Fibroblast of villous mesenchyme (primary cell): ENCODE measurements around the gene RSF1. TPM values are rescaled to one million over a fixed set of nuclear protein-coding genes. Genes with fewer than 3 reads are reported as not detected.

Source experiments
- DNase-seq: peaks from one replicate; pipeline ENCODE4 v3.0.0-alpha.2; 2010; ENCODE audit warnings: low read depth
- H3K4me3 ChIP-seq: 2 replicates; pipeline ENCODE4 v1.5.1; 2011; ENCODE audit warnings: low read depth, mild to moderate bottlenecking, low read length
- total RNA-seq: library from RNA; depleted of rRNA; stranded (reverse); fragments of >200 nt; gene quantifications from 2 replicates; pipeline ENCODE4 v1.2.3, GENCODE V29; 2012
- TF ChIP-seq, protein P1 (sequence below): IDR thresholded peaks from 2 replicates; pipeline ENCODE4 v1.5.1; 2012; ENCODE audit warnings: low read depth, mild to moderate bottlenecking, low read length; ENCODE audit not compliant: insufficient read depth

RSF1 gene
- total RNA-seq, 1 donor = 46.2 TPM

- DNase-seq = no peak
- H3K4me3 ChIP-seq = no peak overlapping the region
- TF ChIP-seq, protein P1, sequence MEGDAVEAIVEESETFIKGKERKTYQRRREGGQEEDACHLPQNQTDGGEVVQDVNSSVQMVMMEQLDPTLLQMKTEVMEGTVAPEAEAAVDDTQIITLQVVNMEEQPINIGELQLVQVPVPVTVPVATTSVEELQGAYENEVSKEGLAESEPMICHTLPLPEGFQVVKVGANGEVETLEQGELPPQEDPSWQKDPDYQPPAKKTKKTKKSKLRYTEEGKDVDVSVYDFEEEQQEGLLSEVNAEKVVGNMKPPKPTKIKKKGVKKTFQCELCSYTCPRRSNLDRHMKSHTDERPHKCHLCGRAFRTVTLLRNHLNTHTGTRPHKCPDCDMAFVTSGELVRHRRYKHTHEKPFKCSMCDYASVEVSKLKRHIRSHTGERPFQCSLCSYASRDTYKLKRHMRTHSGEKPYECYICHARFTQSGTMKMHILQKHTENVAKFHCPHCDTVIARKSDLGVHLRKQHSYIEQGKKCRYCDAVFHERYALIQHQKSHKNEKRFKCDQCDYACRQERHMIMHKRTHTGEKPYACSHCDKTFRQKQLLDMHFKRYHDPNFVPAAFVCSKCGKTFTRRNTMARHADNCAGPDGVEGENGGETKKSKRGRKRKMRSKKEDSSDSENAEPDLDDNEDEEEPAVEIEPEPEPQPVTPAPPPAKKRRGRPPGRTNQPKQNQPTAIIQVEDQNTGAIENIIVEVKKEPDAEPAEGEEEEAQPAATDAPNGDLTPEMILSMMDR = no peak
These were observed 69.9 kb downstream of the RSF1 start for GRCh38 chr11:77750394-77751156.

DNA sequence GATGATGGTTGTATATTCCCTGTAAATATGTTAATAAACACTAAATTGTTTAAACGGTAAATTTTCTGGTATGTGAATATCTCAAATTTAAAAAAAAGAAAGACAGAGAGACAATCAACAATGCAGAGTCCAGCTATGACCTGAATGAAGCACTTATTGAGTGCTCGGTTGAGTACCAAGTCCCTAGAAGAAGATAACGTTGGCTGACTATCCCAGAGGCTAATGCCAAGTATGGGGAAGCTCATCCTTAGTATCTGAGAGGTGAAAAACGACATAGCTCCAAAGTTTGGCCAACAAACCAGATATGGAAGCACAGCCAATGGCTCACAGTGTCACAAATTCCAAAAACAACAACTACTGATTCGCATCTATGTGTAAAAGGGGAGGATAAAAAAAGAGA, 71.3 kb downstream of the RSF1 start:
- no peak for DNase-seq
- H3K4me3 ChIP-seq = no peak overlapping the region
- TF ChIP-seq, protein P1 = no peak

DNA sequence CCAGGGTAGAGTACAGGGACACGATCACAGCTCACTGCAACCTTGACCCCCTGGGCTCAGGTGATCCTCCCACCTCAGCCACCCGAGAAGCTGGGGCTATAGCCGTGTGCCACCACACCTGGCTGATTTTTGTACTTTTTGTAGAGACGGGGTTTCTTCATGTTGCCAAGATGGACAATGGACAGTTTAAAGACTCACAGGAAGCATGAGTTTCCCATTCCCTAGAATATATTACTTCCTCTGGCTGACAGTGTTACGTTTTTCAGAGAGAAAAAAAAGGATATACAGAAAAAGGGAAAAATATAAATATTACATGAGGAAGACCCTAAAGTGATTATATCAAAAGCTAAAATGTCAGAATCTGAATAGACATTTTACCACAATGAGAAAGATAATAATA, 72.3 kb downstream of the RSF1 start:
- TF ChIP-seq, protein P1 = no peak
- H3K4me3 ChIP-seq = no peak overlapping the region
- DNase-seq = no peak

- DNase-seq = no peak
- TF ChIP-seq, protein P1 = no peak
- H3K4me3 ChIP-seq = no peak overlapping the region
These were observed 73.0 kb downstream of the RSF1 start for GRCh38 chr11:77747381-77747969.

- DNase-seq = no peak
- TF ChIP-seq, protein P1 = no peak
- no peak overlapping the region for H3K4me3 ChIP-seq
These were observed 84.0 kb downstream of the RSF1 start for GRCh38 chr11:77736473-77736872.

DNA sequence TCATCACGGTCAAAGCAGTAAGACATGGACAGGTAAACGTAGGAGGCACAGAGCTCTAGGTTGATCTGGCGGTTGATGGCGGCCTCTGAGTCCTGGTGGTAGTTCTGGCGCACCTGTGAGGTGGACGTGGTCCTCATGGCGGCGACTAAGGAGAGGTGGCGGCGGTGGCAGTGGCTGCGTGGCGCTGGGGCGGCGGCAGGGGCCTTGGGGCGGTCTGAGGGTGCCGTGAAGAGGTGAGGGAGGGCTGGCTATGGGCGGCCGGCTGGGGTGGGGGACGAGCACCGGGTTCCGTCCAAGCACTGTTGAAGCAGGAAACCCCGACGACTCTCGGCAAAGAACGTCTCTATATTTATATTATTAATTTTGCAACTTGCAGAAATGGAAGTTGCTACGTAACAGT, 85.6 kb downstream of the RSF1 start:
- no peak for DNase-seq
- H3K4me3 ChIP-seq = no peak overlapping the region
- TF ChIP-seq, protein P1 = no peak
